K562 (cell line): ENCODE measurements around the gene DCHS2. TPM values are rescaled to one million over a fixed set of nuclear protein-coding genes. Genes with fewer than 3 reads are reported as not detected.

Experiments used
- ATAC-seq: fragments of 200-7000 bp; cut with Tn5 transposase; 3 replicates; pipeline ENCODE4 v1.9.1; 2020; ENCODE audit warnings: moderate library complexity
- BruUV-seq: library from RNA; stranded (reverse); fragments of 400-500 nt; replicated peaks from 2 replicates; lab custom pipeline; 2021; lab: Mats Ljungman, UMichigan
- CTCF ChIA-PET: fragments of 300-600 bp; formaldehyde crosslinking; extraction: SDS; loops from one replicate; lab custom pipeline; 2021; ENCODE audit warnings: low intra/inter-chr PET ratio; lab: Yijun Ruan, JAX
- POLR2A ChIA-PET: fragments of 300-600, 350-650 bp; sonication (Branson Sonifier 250); formaldehyde crosslinking; extraction: SDS; loops from one replicate; lab custom pipeline; 2021; ENCODE audit warnings: antibody characterized with exemption, inconsistent platforms; lab: Yijun Ruan, JAX
- DNase-seq, 4 experiments: peaks; one replicate each; pipeline versions ENCODE4 v3.0.0 to v3.0.0-alpha.2; 2011 to 2018; ENCODE audit warnings: low spot score in 3 of 4, mixed read lengths in 3 of 4; ENCODE audit errors: extremely low read depth in 1 of 4
- FAIRE-seq: peaks from 2 replicates; lab custom pipeline; 2011; peaks lifted over from hg19 to GRCh38; lab: Jason Lieb, UNC
- H2AFZ ChIP-seq: 2 replicates; pipeline ENCODE4 v1.6.0; 2011; ENCODE audit warnings: low read depth, low read length, control low read depth, inconsistent platforms
- H3K27ac ChIP-seq: fragments of 200-600 bp; 3 replicates; pipeline ENCODE4 v1.8.0; 2011; ENCODE audit warnings: low read depth, mild to moderate bottlenecking, control low read depth, inconsistent platforms, low read length, moderate library complexity, mixed read lengths; ENCODE audit errors: extremely low read depth
- H3K27me3 ChIP-seq, 2 experiments: fragments of 300-600 bp in 1 of 2; 2 replicates in 1 of 2; 3 replicates in 1 of 2; pipeline versions ENCODE4 v1.6.0 to v1.8.0; 2011; ENCODE audit warnings: inconsistent platforms in 2 of 2, low read length in 2 of 2, mild to moderate bottlenecking in 1 of 2, mixed read lengths in 1 of 2, moderate library complexity in 1 of 2; ENCODE audit not compliant: control insufficient read depth in 2 of 2, insufficient read depth in 2 of 2
- H3K36me3 ChIP-seq: fragments of 300-600 bp; 3 replicates; pipeline ENCODE4 v1.8.0; 2011; ENCODE audit warnings: mild to moderate bottlenecking, low read length, inconsistent platforms; ENCODE audit not compliant: control insufficient read depth, insufficient read depth
- H3K4me1 ChIP-seq, 2 experiments: fragments of 200-600 bp in 1 of 2; replicated peaks in 1 of 2; 2 replicates in 1 of 2; 3 replicates in 1 of 2; pipeline versions ENCODE4 v1.5.1 to v1.8.0; 2011; ENCODE audit warnings: inconsistent platforms in 2 of 2, low read length in 2 of 2, mild to moderate bottlenecking in 1 of 2, mixed read lengths in 1 of 2, moderate library complexity in 1 of 2; ENCODE audit not compliant: control insufficient read depth in 2 of 2, insufficient read depth in 2 of 2
- H3K4me2 ChIP-seq: 2 replicates; pipeline ENCODE4 v1.6.1; 2011; ENCODE audit warnings: low read length, control low read depth, inconsistent platforms, mixed read lengths; ENCODE audit not compliant: insufficient read depth
- H3K4me3 ChIP-seq: fragments of 200-600 bp; sonication (generic), shearing (Covaris generic); 2 replicates; pipeline ENCODE4 v1.5.1; 2016; ENCODE audit warnings: control low read depth, inconsistent platforms
- H3K79me2 ChIP-seq: fragments of 200-600 bp; 3 replicates; pipeline ENCODE4 v1.8.0; 2011; ENCODE audit warnings: low read length, inconsistent platforms; ENCODE audit not compliant: control insufficient read depth, insufficient read depth
- H3K9ac ChIP-seq, 2 experiments: 2 replicates each; pipeline versions ENCODE4 v1.6.0 to v1.6.1; 2011; ENCODE audit warnings: low read depth in 2 of 2, low read length in 2 of 2, control low read depth in 1 of 2, inconsistent platforms in 1 of 2, mild to moderate bottlenecking in 1 of 2, mixed read lengths in 1 of 2; ENCODE audit not compliant: insufficient read depth in 1 of 2
- H3K9me1 ChIP-seq: one replicate; pipeline ENCODE4 v1.6.0; 2011; ENCODE audit warnings: inconsistent platforms, mild to moderate bottlenecking, low read length, moderate library complexity; ENCODE audit not compliant: control insufficient read depth, insufficient read depth
- H3K9me3 ChIP-seq: replicated peaks from 2 replicates; pipeline ENCODE4 v1.5.1; 2011; ENCODE audit warnings: low read depth, low read length, inconsistent platforms; ENCODE audit not compliant: control insufficient read depth, insufficient read depth
- H4K20me1 ChIP-seq: replicated peaks from 2 replicates; pipeline ENCODE4 v1.6.1; 2011; ENCODE audit warnings: low read length, inconsistent platforms, mixed read lengths; ENCODE audit not compliant: control insufficient read depth, insufficient read depth
- BRD9 ChIP-seq: fragments of 450-650 bp; IDR thresholded peaks from 2 replicates; pipeline ENCODE4 v1.6.1; 2018; ENCODE audit warnings: low read depth; ENCODE audit not compliant: partially characterized antibody
- CBX3 ChIP-seq, 2 experiments: IDR thresholded peaks; 1 replicate in 1 of 2; 2 replicates in 1 of 2; pipeline ENCODE4 v1.6.1; 2012; ENCODE audit warnings: inconsistent platforms in 2 of 2, low read length in 2 of 2, borderline replicate concordance in 1 of 2, control low read depth in 1 of 2
- YY1 ChIP-seq, 3 experiments: IDR thresholded peaks; 2 replicates each; pipeline ENCODE4 v1.6.1; 2011; ENCODE audit warnings: low read length in 2 of 3, mild to moderate bottlenecking in 2 of 3, moderate library complexity in 2 of 3, borderline replicate concordance in 1 of 3, control low read depth in 1 of 3, low read depth in 1 of 3; ENCODE audit not compliant: insufficient read depth in 3 of 3, insufficient replicate concordance in 2 of 3, control insufficient read depth in 1 of 3, insufficient read length in 1 of 3; ENCODE audit errors: extremely low read depth in 1 of 3
- ZNF311 ChIP-seq: fragments of 250-450 bp; sonication (Bioruptor Pico); IDR thresholded peaks from 2 replicates; pipeline ENCODE4 v1.4.0; 2020; ENCODE audit warnings: mild to moderate bottlenecking, moderate library complexity
- WGBS: fragments of 100-300 bp; shearing (Covaris generic); methylation state at CpG from one replicate; pipeline ENCODE4 v1.1.6; 2016; ENCODE audit warnings: low coverage, mixed read lengths; ENCODE audit not compliant: insufficient coverage; ENCODE audit errors: missing lambda C conversion rate; 5-methylcytosine and 5-hydroxymethylcytosine counted together
- in situ Hi-C: fragments of 300-500 bp; cut with MboI; formaldehyde crosslinking; loops from 4 replicates; pipeline ENCODE4 v1.15.0; 2018; ENCODE audit warnings: inconsistent platforms, mixed read lengths
- intact Hi-C: fragments of 100-400 bp; cut with micrococcal nuclease; formaldehyde crosslinking; loops from 2 replicates; pipeline ENCODE4 v1.14.2; 2022
- polyA plus RNA-seq, 8 experiments: library from polyadenylated mRNA; depleted of rRNA in 4 of 8; stranded (reverse) in 5 of 8; unstranded in 3 of 8; fragments of >200 nt; fragmentation: Nextera tagmentation in 2 of 8; fragmentation: Illumina TruSeq in 1 of 8; extraction: Ambion mirVana in 2 of 8; extraction: Trizol in 1 of 8; gene quantifications; 2 replicates each; pipeline versions ENCODE4 v1.2.1 to v1.2.3, GENCODE V29; 2011 to 2014; ENCODE audit warnings: inconsistent platforms in 1 of 8, missing spikeins in 1 of 8
- total RNA-seq, 7 experiments: library from RNA; depleted of rRNA in 6 of 7; stranded (reverse); fragments of >200 nt in 6 of 7; fragmentation: Illumina TruSeq in 2 of 7; extraction: Trizol in 2 of 7; gene quantifications; 2 replicates each; pipeline versions ENCODE4 v1.2.1 to v1.2.3, GENCODE V29; 2011 to 2021; ENCODE audit warnings: low replicate concordance in 1 of 7
- TF ChIP-seq, protein P1 (sequence below): fragments of 250-450 bp; sonication (Bioruptor Pico); IDR thresholded peaks from 2 replicates; pipeline ENCODE4 v1.9.0; 2021; ENCODE audit warnings: mild to moderate bottlenecking, inconsistent platforms
- TF ChIP-seq, protein P2 (sequence below): fragments of 450-650 bp; conservative IDR thresholded peaks from 2 replicates; pipeline ENCODE4 v1.6.1; 2016; ENCODE audit warnings: missing genetic modification characterization, low read depth, mild to moderate bottlenecking, missing compliant biosample characterization, moderate library complexity
- TF ChIP-seq, protein P3 (sequence below): fragments of 250-450 bp; sonication (Bioruptor Pico); IDR thresholded peaks from 2 replicates; pipeline ENCODE4 v1.4.0; 2020
- TF ChIP-seq, protein P4 (sequence below): fragments of 250-450 bp; sonication (Bioruptor Pico); IDR thresholded peaks from 2 replicates; pipeline ENCODE4 v1.4.0; 2020; ENCODE audit warnings: mild to moderate bottlenecking, moderate library complexity
- TF ChIP-seq, protein P5 (sequence below): fragments of 450-650 bp; IDR thresholded peaks from 2 replicates; pipeline ENCODE4 v1.6.1; 2016; ENCODE audit warnings: missing biosample characterization, missing genetic modification characterization

DCHS2 gene
- total and polyA plus RNA-seq, 9 of the 15 experiments (the other 6 are each of a cell fraction or from before 2014, with no cell fraction given), result 0.49 to 7.1 (median 5.3) TPM

DNA sequence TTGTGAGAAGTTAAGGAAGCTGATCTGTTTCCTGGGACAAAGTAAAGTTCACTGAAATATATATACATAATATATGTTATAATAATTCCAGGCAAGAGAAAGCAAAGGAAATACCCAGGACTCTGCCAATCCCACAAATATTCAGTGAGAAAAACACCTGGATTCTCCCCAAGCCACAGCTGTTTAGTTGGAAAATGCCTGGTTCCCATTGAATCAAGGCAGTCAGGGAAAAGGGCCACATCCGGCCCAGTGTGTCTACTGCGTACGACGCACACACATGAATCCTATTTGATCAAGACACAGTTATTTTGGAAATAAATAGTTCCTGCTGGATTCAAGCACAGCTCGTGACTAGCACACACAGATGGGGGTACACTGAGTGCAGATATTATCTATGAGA is 6.3 kb upstream of the DCHS2 start:
- H3K79me2 ChIP-seq, result no peaks in the 10 kb centered on the region
- in situ Hi-C loops, result no loop called here
- no peak for TF ChIP-seq YY1 (IDR thresholded peaks at IDR 0.05; ENCODE audit: borderline replicate concordance in 1 of 3, control insufficient read depth in 1 of 3, extremely low read depth in 1 of 3, insufficient read depth in 3 of 3, insufficient read length in 1 of 3, insufficient replicate concordance in 2 of 3, low read depth in 1 of 3, low read length in 2 of 3)
- no peak for TF ChIP-seq ZNF311 (CRISPR knock-in tag)
- TF ChIP-seq, protein P1, sequence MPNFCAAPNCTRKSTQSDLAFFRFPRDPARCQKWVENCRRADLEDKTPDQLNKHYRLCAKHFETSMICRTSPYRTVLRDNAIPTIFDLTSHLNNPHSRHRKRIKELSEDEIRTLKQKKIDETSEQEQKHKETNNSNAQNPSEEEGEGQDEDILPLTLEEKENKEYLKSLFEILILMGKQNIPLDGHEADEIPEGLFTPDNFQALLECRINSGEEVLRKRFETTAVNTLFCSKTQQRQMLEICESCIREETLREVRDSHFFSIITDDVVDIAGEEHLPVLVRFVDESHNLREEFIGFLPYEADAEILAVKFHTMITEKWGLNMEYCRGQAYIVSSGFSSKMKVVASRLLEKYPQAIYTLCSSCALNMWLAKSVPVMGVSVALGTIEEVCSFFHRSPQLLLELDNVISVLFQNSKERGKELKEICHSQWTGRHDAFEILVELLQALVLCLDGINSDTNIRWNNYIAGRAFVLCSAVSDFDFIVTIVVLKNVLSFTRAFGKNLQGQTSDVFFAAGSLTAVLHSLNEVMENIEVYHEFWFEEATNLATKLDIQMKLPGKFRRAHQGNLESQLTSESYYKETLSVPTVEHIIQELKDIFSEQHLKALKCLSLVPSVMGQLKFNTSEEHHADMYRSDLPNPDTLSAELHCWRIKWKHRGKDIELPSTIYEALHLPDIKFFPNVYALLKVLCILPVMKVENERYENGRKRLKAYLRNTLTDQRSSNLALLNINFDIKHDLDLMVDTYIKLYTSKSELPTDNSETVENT (CRISPR knock-in tag), result no peak
- TF ChIP-seq BRD9, result no peak
- TF ChIP-seq CBX3 (IDR thresholded peaks at IDR 0.05; ENCODE audit: borderline replicate concordance in 1 of 2, low read length in 2 of 2), result no peak
- TF ChIP-seq, protein P2, sequence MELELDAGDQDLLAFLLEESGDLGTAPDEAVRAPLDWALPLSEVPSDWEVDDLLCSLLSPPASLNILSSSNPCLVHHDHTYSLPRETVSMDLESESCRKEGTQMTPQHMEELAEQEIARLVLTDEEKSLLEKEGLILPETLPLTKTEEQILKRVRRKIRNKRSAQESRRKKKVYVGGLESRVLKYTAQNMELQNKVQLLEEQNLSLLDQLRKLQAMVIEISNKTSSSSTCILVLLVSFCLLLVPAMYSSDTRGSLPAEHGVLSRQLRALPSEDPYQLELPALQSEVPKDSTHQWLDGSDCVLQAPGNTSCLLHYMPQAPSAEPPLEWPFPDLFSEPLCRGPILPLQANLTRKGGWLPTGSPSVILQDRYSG (tag), result no peak
- TF ChIP-seq, protein P3, sequence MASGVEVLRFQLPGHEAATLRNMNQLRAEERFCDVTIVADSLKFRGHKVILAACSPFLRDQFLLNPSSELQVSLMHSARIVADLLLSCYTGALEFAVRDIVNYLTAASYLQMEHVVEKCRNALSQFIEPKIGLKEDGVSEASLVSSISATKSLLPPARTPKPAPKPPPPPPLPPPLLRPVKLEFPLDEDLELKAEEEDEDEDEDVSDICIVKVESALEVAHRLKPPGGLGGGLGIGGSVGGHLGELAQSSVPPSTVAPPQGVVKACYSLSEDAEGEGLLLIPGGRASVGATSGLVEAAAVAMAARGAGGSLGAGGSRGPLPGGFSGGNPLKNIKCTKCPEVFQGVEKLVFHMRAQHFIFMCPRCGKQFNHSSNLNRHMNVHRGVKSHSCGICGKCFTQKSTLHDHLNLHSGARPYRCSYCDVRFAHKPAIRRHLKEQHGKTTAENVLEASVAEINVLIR (CRISPR knock-in tag), result no peak
- TF ChIP-seq, protein P4, sequence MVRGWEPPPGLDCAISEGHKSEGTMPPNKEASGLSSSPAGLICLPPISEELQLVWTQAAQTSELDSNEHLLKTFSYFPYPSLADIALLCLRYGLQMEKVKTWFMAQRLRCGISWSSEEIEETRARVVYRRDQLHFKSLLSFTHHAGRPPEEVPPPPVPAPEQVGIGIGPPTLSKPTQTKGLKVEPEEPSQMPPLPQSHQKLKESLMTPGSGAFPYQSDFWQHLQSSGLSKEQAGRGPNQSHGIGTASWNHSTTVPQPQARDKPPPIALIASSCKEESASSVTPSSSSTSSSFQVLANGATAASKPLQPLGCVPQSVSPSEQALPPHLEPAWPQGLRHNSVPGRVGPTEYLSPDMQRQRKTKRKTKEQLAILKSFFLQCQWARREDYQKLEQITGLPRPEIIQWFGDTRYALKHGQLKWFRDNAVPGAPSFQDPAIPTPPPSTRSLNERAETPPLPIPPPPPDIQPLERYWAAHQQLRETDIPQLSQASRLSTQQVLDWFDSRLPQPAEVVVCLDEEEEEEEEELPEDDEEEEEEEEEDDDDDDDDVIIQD (CRISPR knock-in tag), result no peak
- TF ChIP-seq, protein P5, sequence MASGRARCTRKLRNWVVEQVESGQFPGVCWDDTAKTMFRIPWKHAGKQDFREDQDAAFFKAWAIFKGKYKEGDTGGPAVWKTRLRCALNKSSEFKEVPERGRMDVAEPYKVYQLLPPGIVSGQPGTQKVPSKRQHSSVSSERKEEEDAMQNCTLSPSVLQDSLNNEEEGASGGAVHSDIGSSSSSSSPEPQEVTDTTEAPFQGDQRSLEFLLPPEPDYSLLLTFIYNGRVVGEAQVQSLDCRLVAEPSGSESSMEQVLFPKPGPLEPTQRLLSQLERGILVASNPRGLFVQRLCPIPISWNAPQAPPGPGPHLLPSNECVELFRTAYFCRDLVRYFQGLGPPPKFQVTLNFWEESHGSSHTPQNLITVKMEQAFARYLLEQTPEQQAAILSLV, result no peak

More for the DNA sequence above, 6.3 kb upstream of the DCHS2 start:
- H2AFZ ChIP-seq, result no peak overlapping the region
- no peaks in the 10 kb centered on the region for H3K36me3 ChIP-seq
- ATAC-seq (no peak), DNase-seq (no peak), FAIRE-seq (no peak)
- no peak overlapping the region for H3K27ac ChIP-seq
- no peak overlapping the region for H3K4me2 ChIP-seq
- intact Hi-C loops, result no loop called here
- H3K9ac ChIP-seq, result no peak overlapping the region
- no peaks in the 10 kb centered on the region for H3K9me1 ChIP-seq
- no peaks in the 10 kb centered on the region for H3K27me3 ChIP-seq
- 46% methylated on average over 5 of the region's 5 CpGs for WGBS
- ChIA-PET CTCF (no interaction called here), POLR2A (no interaction called here)
- no peaks in the 10 kb centered on the region for H3K9me3 ChIP-seq
- H3K4me1 ChIP-seq, result no peaks in the 10 kb centered on the region; a peak in 1 of 5 replicates
- no peaks in the 10 kb centered on the region for H4K20me1 ChIP-seq
- no peak overlapping the region for H3K4me3 ChIP-seq
- BruUV-seq, result no TSS peak
